Measurements from ENCODE around the gene ABLIM2.

The ABLIM2 gene

GRCh38 chr4:8040607-8041006 lies 118.0 kb downstream of the ABLIM2 start:
- no peak for DNase-seq

- no peak for DNase-seq
These were observed 118.8 kb downstream of the ABLIM2 start for GRCh38 chr4:8039853-8040252.

- no peak for DNase-seq
These were observed 119.3 kb downstream of the ABLIM2 start for GRCh38 chr4:8039290-8039689.

GRCh38 chr4:8038719-8039251 lies 119.8 kb downstream of the ABLIM2 start:
- DNase-seq = no peak

- DNase-seq = no peak
These were observed 120.5 kb downstream of the ABLIM2 start for GRCh38 chr4:8038083-8038482.

- DNase-seq = no peak
These were observed 121.4 kb downstream of the ABLIM2 start for GRCh38 chr4:8037150-8037769.

- no peak for DNase-seq
These were observed 123.2 kb downstream of the ABLIM2 start for GRCh38 chr4:8035371-8035780.

GRCh38 chr4:8033829-8034528 lies 124.6 kb downstream of the ABLIM2 start:
- DNase-seq = no peak

GRCh38 chr4:8033067-8033755 lies 125.4 kb downstream of the ABLIM2 start:
- no peak for DNase-seq

GRCh38 chr4:8032381-8032780 lies 126.2 kb downstream of the ABLIM2 start:
- DNase-seq = no peak

- DNase-seq = no peak
These were observed 128.4 kb downstream of the ABLIM2 start for GRCh38 chr4:8030121-8030781.

- no peak for DNase-seq
These were observed 128.9 kb downstream of the ABLIM2 start for GRCh38 chr4:8029689-8030088.

GRCh38 chr4:8028884-8029568 lies 129.6 kb downstream of the ABLIM2 start:
- no peak for DNase-seq

- DNase-seq = no peak
These were observed 130.2 kb downstream of the ABLIM2 start for GRCh38 chr4:8028368-8028767.

GRCh38 chr4:8026453-8026852 lies 132.2 kb downstream of the ABLIM2 start:
- DNase-seq = no peak

- no peak for DNase-seq
These were observed 132.9 kb downstream of the ABLIM2 start for GRCh38 chr4:8025668-8026067.

GRCh38 chr4:8024073-8024786 lies 134.4 kb downstream of the ABLIM2 start:
- DNase-seq = no peak

- DNase-seq = no peak
These were observed 134.9 kb downstream of the ABLIM2 start for GRCh38 chr4:8023696-8024033.

- no peak for DNase-seq
These were observed 135.6 kb downstream of the ABLIM2 start for GRCh38 chr4:8022767-8023695.

GRCh38 chr4:8021796-8022195 lies 136.8 kb downstream of the ABLIM2 start:
- no peak for DNase-seq
